D721Med (cell line): ENCODE results near the gene MYCBP2.

Experiments
- DNase-seq: peaks from one replicate; pipeline ENCODE4 v3.0.0; 2011; ENCODE audit warnings: low spot score; ENCODE audit not compliant: insufficient read length
- FAIRE-seq: peaks from 2 replicates; lab custom pipeline; 2011; peaks lifted over from hg19 to GRCh38; lab: Jason Lieb, UNC
- CTCF ChIP-seq: IDR thresholded peaks from 2 replicates; pipeline ENCODE4 v1.5.1; 2012; ENCODE audit warnings: mild to moderate bottlenecking, control low read depth; ENCODE audit not compliant: insufficient read depth; ENCODE audit errors: missing control alignments

MYCBP2 gene

GRCh38 chr13:77042566-77043177 is 284.2 kb downstream of the MYCBP2 start:
- FAIRE-seq (no peak), DNase-seq (no peak)
- no peak for TF ChIP-seq CTCF

- DNase-seq, result no peak
Observed at GRCh38 chr13:77040835-77041234, 286.1 kb downstream of the MYCBP2 start.

GRCh38 chr13:77040076-77040475 is 286.8 kb downstream of the MYCBP2 start:
- FAIRE-seq (no peak), DNase-seq (no peak)
- TF ChIP-seq CTCF, result no peak

More at GRCh38 chr13:77040835-77041234, 286.1 kb downstream of the MYCBP2 start:
- no peak for FAIRE-seq
- TF ChIP-seq CTCF, result no peak

GRCh38 chr13:77038907-77039480 is 287.9 kb downstream of the MYCBP2 start:
- FAIRE-seq (no peak), DNase-seq (no peak)
- no peak for TF ChIP-seq CTCF

- TF ChIP-seq CTCF, result no peak
- DNase-seq (no peak), FAIRE-seq (no peak)
Observed at GRCh38 chr13:77036279-77036678, 290.6 kb downstream of the MYCBP2 start.

GRCh38 chr13:77034881-77035280 is 292.0 kb downstream of the MYCBP2 start:
- FAIRE-seq, result no peak
- DNase-seq, result no peak
- no peak for TF ChIP-seq CTCF

- TF ChIP-seq CTCF, result no peak
- no peak for DNase-seq
- no peak for FAIRE-seq
Observed at GRCh38 chr13:77033717-77034302, 293.1 kb downstream of the MYCBP2 start.
